Smooth muscle cell (in vitro differentiated cells): ENCODE measurements around the gene KLHL35. TPM values are rescaled to one million over a fixed set of nuclear protein-coding genes. Genes with fewer than 3 reads are reported as not detected.

Source experiments
- DNase-seq: peaks from one replicate; lab custom pipeline; 2025; ENCODE audit not compliant: unreplicated experiment; lab: John Stamatoyannopoulos, UW
- H2AFZ ChIP-seq: fragments of 200-600 bp; sonication (generic); 2 replicates; pipeline ENCODE4 v1.6.0; 2016; ENCODE audit warnings: antibody characterized with exemption, low read depth, mild to moderate bottlenecking
- H3F3A ChIP-seq: fragments of 200-600 bp; sonication (generic); 2 replicates; pipeline ENCODE4 v1.6.0; 2017; ENCODE audit warnings: antibody characterized with exemption, low read depth
- H3K27ac ChIP-seq: fragments of 200-600 bp; sonication (generic); 2 replicates; pipeline ENCODE4 v1.5.1; 2016; ENCODE audit warnings: low read depth, mild to moderate bottlenecking
- H3K27me3 ChIP-seq: fragments of 200-600 bp; sonication (generic); 2 replicates; pipeline ENCODE4 v1.6.1; 2016; ENCODE audit warnings: low read depth, mild to moderate bottlenecking
- H3K36me3 ChIP-seq: fragments of 200-600 bp; sonication (generic); 2 replicates; pipeline ENCODE4 v1.5.1; 2016; ENCODE audit warnings: low read depth
- H3K4me1 ChIP-seq: fragments of 200-600 bp; sonication (generic); 2 replicates; pipeline ENCODE4 v1.5.1; 2016; ENCODE audit warnings: low read depth
- H3K4me2 ChIP-seq: fragments of 200-600 bp; sonication (generic); 2 replicates; pipeline ENCODE4 v1.6.0; 2016; ENCODE audit warnings: mild to moderate bottlenecking
- H3K4me3 ChIP-seq: fragments of 200-600 bp; sonication (generic); 2 replicates; pipeline ENCODE4 v1.5.1; 2016; ENCODE audit warnings: mild to moderate bottlenecking
- H3K79me2 ChIP-seq: fragments of 200-600 bp; sonication (generic); 2 replicates; pipeline ENCODE4 v1.6.0; 2016; ENCODE audit warnings: low read depth, mild to moderate bottlenecking
- H3K9ac ChIP-seq: fragments of 200-600 bp; sonication (generic); 2 replicates; pipeline ENCODE4 v1.6.0; 2016; ENCODE audit warnings: low read depth
- H3K9me3 ChIP-seq: fragments of 200-600 bp; sonication (generic); replicated peaks from 2 replicates; pipeline ENCODE4 v1.5.1; 2016; ENCODE audit warnings: low read depth
- H4K20me1 ChIP-seq: fragments of 200-600 bp; sonication (generic); 2 replicates; pipeline ENCODE4 v1.6.0; 2016; ENCODE audit warnings: low read depth
- WGBS: methylation state at CpG from one replicate; pipeline ENCODE4 v1.1.7; 2016; ENCODE audit warnings: low lambda C conversion rate; 5-methylcytosine and 5-hydroxymethylcytosine counted together
- polyA plus RNA-seq: library from polyadenylated mRNA; unstranded; fragments of >200 nt; fragmentation: Nextera tagmentation; extraction: Ambion mirVana; gene quantifications from 2 replicates; pipeline ENCODE4 v1.2.1, GENCODE V29; 2016
- total RNA-seq: library from RNA; depleted of rRNA; stranded (reverse); fragments of >200 nt; gene quantifications from 2 replicates; pipeline ENCODE4 v1.2.3, GENCODE V29; 2014
- TF ChIP-seq, protein P1 (sequence below): fragments of 200-600 bp; sonication (generic); IDR thresholded peaks from 2 replicates; pipeline ENCODE4 v1.5.1; 2017; ENCODE audit warnings: borderline replicate concordance, mild to moderate bottlenecking, antibody characterized with exemption; ENCODE audit not compliant: insufficient read depth, poor library complexity, severe bottlenecking

The KLHL35 gene
- total and polyA plus RNA-seq, 2 experiments from 2014 or later: 1.0 to 3.0 TPM

GRCh38 chr11:75425422-75425821, 7.6 kb downstream of the KLHL35 start:
- Histone ChIP-seq H2AFZ (no peak overlapping the region), H3K27me3 (no peaks in the 10 kb centered on the region), H3F3A (no peaks in the 10 kb centered on the region), H3K4me2 (no peak overlapping the region), H3K79me2 (no peaks in the 10 kb centered on the region), H3K4me3 (no peak overlapping the region), H3K9me3 (no peaks in the 10 kb centered on the region), H3K36me3 (no peaks in the 10 kb centered on the region), H4K20me1 (no peaks in the 10 kb centered on the region), H3K9ac (no peak overlapping the region), H3K4me1 (peaks cover 7% of the 10 kb centered on the region), H3K27ac (no peak overlapping the region)
- DNase-seq: no peak
- 26% methylated on average over 20 of the region's 29 CpGs for WGBS
- TF ChIP-seq, protein P1, sequence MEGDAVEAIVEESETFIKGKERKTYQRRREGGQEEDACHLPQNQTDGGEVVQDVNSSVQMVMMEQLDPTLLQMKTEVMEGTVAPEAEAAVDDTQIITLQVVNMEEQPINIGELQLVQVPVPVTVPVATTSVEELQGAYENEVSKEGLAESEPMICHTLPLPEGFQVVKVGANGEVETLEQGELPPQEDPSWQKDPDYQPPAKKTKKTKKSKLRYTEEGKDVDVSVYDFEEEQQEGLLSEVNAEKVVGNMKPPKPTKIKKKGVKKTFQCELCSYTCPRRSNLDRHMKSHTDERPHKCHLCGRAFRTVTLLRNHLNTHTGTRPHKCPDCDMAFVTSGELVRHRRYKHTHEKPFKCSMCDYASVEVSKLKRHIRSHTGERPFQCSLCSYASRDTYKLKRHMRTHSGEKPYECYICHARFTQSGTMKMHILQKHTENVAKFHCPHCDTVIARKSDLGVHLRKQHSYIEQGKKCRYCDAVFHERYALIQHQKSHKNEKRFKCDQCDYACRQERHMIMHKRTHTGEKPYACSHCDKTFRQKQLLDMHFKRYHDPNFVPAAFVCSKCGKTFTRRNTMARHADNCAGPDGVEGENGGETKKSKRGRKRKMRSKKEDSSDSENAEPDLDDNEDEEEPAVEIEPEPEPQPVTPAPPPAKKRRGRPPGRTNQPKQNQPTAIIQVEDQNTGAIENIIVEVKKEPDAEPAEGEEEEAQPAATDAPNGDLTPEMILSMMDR: peak; percentile 24

DNA sequence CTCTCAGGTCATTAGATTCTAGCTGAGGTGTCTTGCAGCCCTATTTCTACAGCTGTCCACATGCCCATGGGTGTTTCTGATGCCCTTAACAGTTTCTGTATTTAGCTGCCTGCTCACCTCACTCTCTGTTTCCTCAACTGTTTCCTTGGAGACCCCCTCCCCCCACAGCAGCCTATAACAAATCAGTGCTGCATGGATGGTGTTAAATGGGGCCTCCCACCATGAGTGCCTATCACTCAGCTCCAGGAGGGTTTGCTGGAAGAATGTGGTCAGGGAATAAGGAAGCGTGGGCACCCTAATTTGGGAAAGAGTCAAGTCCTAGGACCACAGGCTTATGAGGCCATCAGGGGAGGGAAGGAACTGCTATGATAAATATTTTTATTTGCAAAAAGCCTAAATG, 8.6 kb downstream of the KLHL35 start:
- no peaks in the 10 kb centered on the region for H3K9me3 ChIP-seq
- H4K20me1 ChIP-seq: peaks cover 9% of the 10 kb centered on the region
- no peak overlapping the region for H2AFZ ChIP-seq
- no peak overlapping the region for H3K27ac ChIP-seq
- DNase-seq: no peak
- H3K79me2 ChIP-seq: no peaks in the 10 kb centered on the region
- no peaks in the 10 kb centered on the region for H3K27me3 ChIP-seq
- WGBS: 91% methylated on average over 1 of the region's 1 CpG
- no peaks in the 10 kb centered on the region for H3K36me3 ChIP-seq
- H3K4me3 ChIP-seq: no peak overlapping the region
- H3K4me1 ChIP-seq: peaks cover 7% of the 10 kb centered on the region
- TF ChIP-seq, protein P1: no peak
- H3F3A ChIP-seq: no peaks in the 10 kb centered on the region
- H3K9ac ChIP-seq: no peak overlapping the region
- no peak overlapping the region for H3K4me2 ChIP-seq

DNA sequence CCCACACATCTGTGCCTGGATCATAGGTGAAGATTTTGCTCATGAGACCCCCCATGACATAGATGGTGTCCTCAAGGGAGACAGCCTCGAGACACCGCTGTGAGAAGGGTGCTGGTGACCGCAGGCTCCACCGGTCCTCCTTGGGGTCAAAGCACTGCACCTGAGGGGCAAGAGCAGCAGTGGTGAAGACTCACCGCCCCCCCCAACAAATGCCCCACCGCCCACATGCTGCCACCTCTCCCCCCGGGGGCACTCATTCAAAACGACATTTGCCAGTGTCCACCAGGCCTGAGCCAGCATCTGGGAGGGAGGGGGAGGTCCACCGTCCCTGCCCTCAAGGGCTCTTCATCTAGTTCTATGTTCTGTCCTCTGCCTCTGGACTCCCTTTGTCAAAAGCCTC, 9.3 kb downstream of the KLHL35 start:
- TF ChIP-seq, protein P1: no peak
- Histone ChIP-seq H3K27me3 (no peaks in the 10 kb centered on the region), H4K20me1 (peaks cover 16% of the 10 kb centered on the region), H3K9me3 (no peaks in the 10 kb centered on the region), H3K4me3 (no peak overlapping the region), H2AFZ (no peak overlapping the region), H3K4me1 (peaks cover 7% of the 10 kb centered on the region), H3F3A (no peaks in the 10 kb centered on the region), H3K27ac (no peak overlapping the region), H3K79me2 (no peaks in the 10 kb centered on the region), H3K9ac (no peak overlapping the region), H3K36me3 (no peaks in the 10 kb centered on the region), H3K4me2 (no peak overlapping the region)
- WGBS: 93% methylated on average over 8 of the region's 9 CpGs
- no peak for DNase-seq
